GM12872 (cell line): ENCODE data around the gene EYA2.

Experiments used
- CTCF ChIP-seq: IDR thresholded peaks from 3 replicates; pipeline ENCODE4 v1.5.1; 2011; ENCODE audit warnings: low read depth, mild to moderate bottlenecking, low read length, moderate library complexity; ENCODE audit not compliant: insufficient read depth

Gene EYA2

GRCh38 chr20:46994341-46994740, 99.7 kb downstream of the EYA2 start:
- no peak for TF ChIP-seq CTCF

GRCh38 chr20:46995561-46996142, 101.0 kb downstream of the EYA2 start:
- no peak for TF ChIP-seq CTCF

GRCh38 chr20:46997187-46997586, 102.5 kb downstream of the EYA2 start:
- no peak for TF ChIP-seq CTCF

- no peak for TF ChIP-seq CTCF
Measured at GRCh38 chr20:46998477-46999240, 104.0 kb downstream of the EYA2 start.

GRCh38 chr20:46999801-47000465, 105.3 kb downstream of the EYA2 start:
- no peak for TF ChIP-seq CTCF

GRCh38 chr20:47003223-47003622, 108.6 kb downstream of the EYA2 start:
- TF ChIP-seq CTCF, result no peak

GRCh38 chr20:47004179-47004578, 109.5 kb downstream of the EYA2 start:
- TF ChIP-seq CTCF, result no peak
